HepG2 (cell line): ENCODE data around the gene OR1I1. TPM values are rescaled to one million over a fixed set of nuclear protein-coding genes. Genes with fewer than 3 reads are reported as not detected.

Experiments
- ATAC-seq: fragments of 200-7000 bp; cut with Tn5 transposase; 3 replicates; pipeline ENCODE4 v1.9.1; 2020; ENCODE audit warnings: mild to moderate bottlenecking, moderate library complexity
- BruUV-seq: library from RNA; stranded (reverse); fragments of 400-500 nt; replicated peaks from 2 replicates; lab custom pipeline; 2021; lab: Mats Ljungman, UMichigan
- CTCF ChIA-PET: fragments of 300-600 bp; formaldehyde crosslinking; extraction: SDS; loops from one replicate; lab custom pipeline; 2021; ENCODE audit warnings: low total read pairs, inconsistent platforms, low intra/inter-chr PET ratio; lab: Yijun Ruan, JAX
- POLR2A ChIA-PET: fragments of 350-600 bp; sonication (Branson Sonifier 250); formaldehyde crosslinking; loops from one replicate; lab custom pipeline; 2020; ENCODE audit warnings: antibody characterized with exemption, inconsistent platforms; lab: Yijun Ruan, JAX
- DNase-seq: peaks from one replicate; pipeline ENCODE4 v3.0.0-alpha.2; 2015; ENCODE audit warnings: low spot score
- FAIRE-seq: peaks from 3 replicates; lab custom pipeline; 2011; peaks lifted over from hg19 to GRCh38; lab: Jason Lieb, UNC
- H2AFZ ChIP-seq: one replicate; pipeline ENCODE4 v1.6.1; 2011; ENCODE audit warnings: low read length, inconsistent platforms
- H3K27ac ChIP-seq: fragments of 300-600 bp; 3 replicates; pipeline ENCODE4 v1.8.0; 2011; ENCODE audit warnings: mixed run types, mild to moderate bottlenecking, mixed read lengths, low read length, inconsistent platforms; ENCODE audit not compliant: insufficient read depth; ENCODE audit errors: extremely low read length
- H3K27me3 ChIP-seq, 2 experiments: fragments of 200-600 bp in 1 of 2; 2 replicates in 1 of 2; 3 replicates in 1 of 2; pipeline versions ENCODE4 v1.6.0 to v1.8.0; 2011; ENCODE audit warnings: low read length in 2 of 2, mild to moderate bottlenecking in 2 of 2, moderate library complexity in 2 of 2, inconsistent platforms in 1 of 2; ENCODE audit not compliant: insufficient read depth in 2 of 2, control insufficient read depth in 1 of 2
- H3K36me3 ChIP-seq, 2 experiments: fragments of 200-600 bp in 1 of 2; replicated peaks in 1 of 2; 2 replicates in 1 of 2; 3 replicates in 1 of 2; pipeline versions ENCODE4 v1.5.1 to v1.8.0; 2011; ENCODE audit warnings: low read length in 2 of 2, inconsistent platforms in 1 of 2; ENCODE audit not compliant: insufficient read depth in 2 of 2, control insufficient read depth in 1 of 2
- H3K4me1 ChIP-seq: 2 replicates; pipeline ENCODE4 v1.5.1; 2012; ENCODE audit warnings: low read length, inconsistent platforms; ENCODE audit not compliant: insufficient read depth
- H3K4me2 ChIP-seq: 2 replicates; pipeline ENCODE4 v1.6.0; 2011; ENCODE audit warnings: low read depth, low read length, inconsistent platforms
- H3K4me3 ChIP-seq, 3 experiments: fragments of 200-600 bp in 1 of 3; sonication (generic), shearing (Covaris generic) in 1 of 3; replicated peaks in 1 of 3; 2 replicates each; pipeline ENCODE4 v1.5.1; 2011 to 2016; ENCODE audit warnings: low read length in 3 of 3, inconsistent platforms in 2 of 3, low read depth in 2 of 3, mild to moderate bottlenecking in 2 of 3, control low read depth in 1 of 3, mixed read lengths in 1 of 3; ENCODE audit not compliant: insufficient read depth in 1 of 3
- H3K79me2 ChIP-seq: one replicate; pipeline ENCODE4 v1.6.1; 2011; ENCODE audit warnings: low read length, inconsistent platforms; ENCODE audit not compliant: insufficient read depth
- H3K9ac ChIP-seq: 2 replicates; pipeline ENCODE4 v1.6.0; 2011; ENCODE audit warnings: mild to moderate bottlenecking, low read depth, low read length, inconsistent platforms; ENCODE audit not compliant: insufficient read depth
- H3K9me3 ChIP-seq: 2 replicates; pipeline ENCODE4 v1.5.1; 2012; ENCODE audit warnings: mild to moderate bottlenecking, low read length
- H4K20me1 ChIP-seq: 2 replicates; pipeline ENCODE4 v1.6.0; 2011; ENCODE audit warnings: inconsistent platforms, mild to moderate bottlenecking, low read length, moderate library complexity; ENCODE audit not compliant: insufficient read depth
- CCAR2 ChIP-seq: fragments of 200-400 bp; formaldehyde crosslinking; optimal IDR thresholded peaks from 2 replicates; pipeline ENCODE3; 2018; ENCODE audit warnings: low read depth, mild to moderate bottlenecking, low read length, moderate library complexity
- CEBPB ChIP-seq: IDR thresholded peaks from 2 replicates; pipeline ENCODE4 v1.6.1; 2011; ENCODE audit warnings: low read depth, low read length, improper control_type of control experiment, borderline replicate concordance
- HDAC6 ChIP-seq: fragments of 200-600 bp; sonication (generic); IDR thresholded peaks from 2 replicates; pipeline ENCODE4 v1.7.0; 2017; ENCODE audit warnings: mild to moderate bottlenecking, antibody characterized with exemption, low read length, low read depth
- HOXA7 ChIP-seq: sonication (generic); formaldehyde crosslinking; IDR thresholded peaks from 2 replicates; pipeline ENCODE4 v1.8.1; 2022; ENCODE audit warnings: mild to moderate bottlenecking, missing genetic modification reagents, moderate library complexity
- KDM5A ChIP-seq: fragments of 200-600 bp; sonication (generic); IDR thresholded peaks from 2 replicates; pipeline ENCODE4 v1.7.0; 2018; ENCODE audit warnings: antibody characterized with exemption, mild to moderate bottlenecking, low read length, borderline replicate concordance
- MIER2 ChIP-seq: IDR thresholded peaks from 2 replicates; pipeline ENCODE4 v1.6.1; 2016; ENCODE audit warnings: missing biosample characterization, missing genetic modification reagents
- REST ChIP-seq, 2 experiments: IDR thresholded peaks; 2 replicates each; pipeline ENCODE4 v1.6.1; 2011 to 2012; ENCODE audit warnings: low read length in 2 of 2, borderline replicate concordance in 1 of 2, low read depth in 1 of 2, mild to moderate bottlenecking in 1 of 2, moderate library complexity in 1 of 2
- SMAD3 ChIP-seq: sonication (generic); formaldehyde crosslinking; IDR thresholded peaks from 2 replicates; pipeline ENCODE4 v1.4.0; 2020; ENCODE audit warnings: missing genetic modification reagents
- TFDP1 ChIP-seq: IDR thresholded peaks from 2 replicates; pipeline ENCODE4 v1.6.1; 2016; ENCODE audit warnings: missing compliant biosample characterization, missing genetic modification reagents, borderline replicate concordance
- TOPORS ChIP-seq: sonication (generic); formaldehyde crosslinking; IDR thresholded peaks from 2 replicates; pipeline ENCODE4 v1.8.0; 2023; ENCODE audit warnings: mild to moderate bottlenecking, missing genetic modification reagents
- ZNF317 ChIP-seq: sonication (generic); formaldehyde crosslinking; IDR thresholded peaks from 2 replicates; pipeline ENCODE4 v1.5.0; 2020; ENCODE audit warnings: mild to moderate bottlenecking, missing genetic modification reagents
- WGBS: methylation state at CpG from one replicate; pipeline ENCODE4 v1.1.6; 2017; ENCODE audit warnings: low lambda C conversion rate; 5-methylcytosine and 5-hydroxymethylcytosine counted together
- in situ Hi-C: cut with HindIII; loops from 2 replicates; pipeline ENCODE4 v1.10.0; 2017; ENCODE audit warnings: low pct_unique_long_range_greater_than_20kb; ENCODE audit not compliant: extremely low pct_ligation_motif_present
- intact Hi-C: fragments of 100-400 bp; cut with micrococcal nuclease; formaldehyde crosslinking; loops from one replicate; pipeline ENCODE4 v1.10.0; 2022; ENCODE audit not compliant: unreplicated experiment
- polyA plus RNA-seq, 8 experiments: library from polyadenylated mRNA; depleted of rRNA in 3 of 8; stranded (reverse) in 7 of 8; unstranded in 1 of 8; fragments of >200 nt; fragmentation: Illumina TruSeq in 4 of 8; extraction: Trizol in 4 of 8; gene quantifications; 2 replicates each; pipeline versions ENCODE4 v1.2.1 to v1.2.3, GENCODE V29; 2011 to 2016; ENCODE audit warnings: low read depth in 4 of 8, missing spikeins in 1 of 8, mixed read lengths in 1 of 8; ENCODE audit not compliant: insufficient read depth in 1 of 8
- total RNA-seq, 5 experiments: library from RNA; depleted of rRNA; stranded (reverse); fragments of >200 nt; fragmentation: Illumina TruSeq; extraction: Trizol; gene quantifications; 2 replicates each; pipeline ENCODE4 v1.2.3, GENCODE V29; 2016; ENCODE audit warnings: low read depth in 1 of 5

The OR1I1 gene
- total and polyA plus RNA-seq, 2 of the 13 experiments (the other 11 are each of a cell fraction or from before 2014, with no cell fraction given): not detected

- no peak for FAIRE-seq
- no peak for DNase-seq
- H3K4me1 ChIP-seq: peaks cover 3% of the 10 kb centered on the region
- H4K20me1 ChIP-seq: no peaks in the 10 kb centered on the region
- TF ChIP-seq CCAR2 (no peak), KDM5A (no peak), TFDP1 (CRISPR knock-in tag) (no peak), CEBPB (no peak), HOXA7 (CRISPR knock-in tag) (no peak), REST (IDR thresholded peaks at IDR 0.05; ENCODE audit: borderline replicate concordance in 1 of 2, low read depth in 1 of 2, low read length in 2 of 2) (peak; percentile 52 to 89), MIER2 (CRISPR knock-in tag) (peak; percentile 60; the same call in 1 of the 2 replicates), SMAD3 (no peak), ZNF317 (no peak), HDAC6 (no peak), TOPORS (CRISPR knock-in tag) (no peak)
- no TSS peak for BruUV-seq
- H3K27me3 ChIP-seq: peaks cover 0 to 28% of the 10 kb centered on the region in 2 experiments; a peak in 3 of 5 replicates
- POLR2A ChIA-PET: no interaction called here
- ATAC-seq: no peak
- 21% methylated on average over 9 of the region's 11 CpGs for WGBS
- H3K9me3 ChIP-seq: no peaks in the 10 kb centered on the region
- intact Hi-C loops: no loop called here
- no peak overlapping the region for H2AFZ ChIP-seq
- in situ Hi-C loops: loop anchor here (25.0 kb wide), 1 partner anchor 475 kb away; no protein-coding TSS in a partner anchor
- H3K4me2 ChIP-seq: no peak overlapping the region
- H3K36me3 ChIP-seq: no peaks in the 10 kb centered on the region
- CTCF ChIA-PET: no interaction called here
- H3K27ac ChIP-seq: no peak overlapping the region
- no peak overlapping the region for H3K9ac ChIP-seq
- no peaks in the 10 kb centered on the region for H3K79me2 ChIP-seq
- no peak overlapping the region for H3K4me3 ChIP-seq
Measured at GRCh38 chr19:15087182-15087581, 5.2 kb downstream of the OR1I1 start.
